Measurements from ENCODE around the gene NCKIPSD. TPM values are rescaled to one million over a fixed set of nuclear protein-coding genes. Genes with fewer than 3 reads are reported as not detected.

Gene NCKIPSD
- polyA plus RNA-seq, 1 of the 3 experiments (the other 2 are of a cell fraction): 20.4 TPM

DNA sequence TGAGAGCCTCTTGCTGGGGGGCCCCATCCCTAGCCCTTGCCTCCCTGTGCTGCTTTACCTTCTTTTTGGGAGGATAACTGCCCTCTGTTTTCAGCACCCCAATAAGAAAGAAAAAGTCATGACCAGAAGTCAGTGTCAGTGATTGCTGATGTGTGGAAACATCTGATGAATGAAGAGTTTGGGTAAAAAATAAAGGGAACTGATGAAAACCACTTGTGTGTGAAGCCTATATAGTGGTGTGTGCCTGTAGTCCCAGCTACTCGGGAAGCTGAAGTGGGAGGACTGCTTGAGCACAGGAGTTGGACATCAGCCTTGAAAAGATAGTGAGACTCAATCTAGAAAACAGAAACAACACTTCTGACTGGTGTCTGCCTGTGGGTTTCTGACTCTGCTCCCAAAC is 13.2 kb downstream of the NCKIPSD start:
- WGBS (ENCODE audit: low lambda C conversion rate): 80% methylated on average over 1 of the region's 1 CpG
- Histone ChIP-seq H3K4me1 (ENCODE audit: control insufficient read depth in 1 of 2, insufficient read depth in 2 of 2, low read depth in 1 of 2, low read length in 1 of 2) (no peaks in the 10 kb centered on the region), H3K79me2 (ENCODE audit: insufficient read depth) (no peaks in the 10 kb centered on the region), H3K27me3 (ENCODE audit: insufficient read depth) (no peaks in the 10 kb centered on the region), H3K9me3 (no peaks in the 10 kb centered on the region), H3K36me3 (replicated peaks in 1 of 2; ENCODE audit: control insufficient read depth in 1 of 2, insufficient read depth in 2 of 2, low read length in 1 of 2) (peaks cover 5 to 8% of the 10 kb centered on the region in 2 experiments), H3K9me2 (no peaks in the 10 kb centered on the region), H3K27ac (ENCODE audit: low read depth in 2 of 2, low read length in 1 of 2) (no peak overlapping the region), H3F3A (replicated peaks; ENCODE audit: insufficient read depth) (peaks cover 14% of the 10 kb centered on the region), H2AFZ (ENCODE audit: low read depth) (no peak overlapping the region), H4K20me1 (ENCODE audit: insufficient read depth) (no peaks in the 10 kb centered on the region), H3K9ac (no peak overlapping the region), H3K4me3 (ENCODE audit: low read depth in 2 of 2, low read length in 1 of 2) (no peak overlapping the region), H3K4me2 (no peak overlapping the region)
- ChIA-PET POLR2A (no interaction called here), CTCF (interaction anchor here (0.8 kb wide), 1 partner anchor 8 kb away, joined by 3 read pairs; no protein-coding TSS in a partner anchor)
- DNase-seq: no peak
- TF ChIP-seq YY1 (IDR thresholded peaks at IDR 0.05; ENCODE audit: low read depth) (no peak), JUND (IDR thresholded peaks at IDR 0.05) (no peak), GABPA (IDR thresholded peaks at IDR 0.05; ENCODE audit: low read depth) (no peak), RAD21 (IDR thresholded peaks at IDR 0.05; ENCODE audit: low read length) (no peak), NFIC (IDR thresholded peaks at IDR 0.05; ENCODE audit: borderline replicate concordance) (no peak), SMC3 (IDR thresholded peaks at IDR 0.05; ENCODE audit: low read depth, low read length) (no peak), EP300 (IDR thresholded peaks at IDR 0.05; ENCODE audit: borderline replicate concordance in 1 of 2, low read depth in 1 of 2, low read length in 1 of 2) (no peak), REST (IDR thresholded peaks at IDR 0.05; ENCODE audit: low read depth, low read length) (no peak), FOXJ3 (CRISPR knock-in tag; IDR thresholded peaks at IDR 0.05) (no peak), EZH2phosphoT487 (IDR thresholded peaks at IDR 0.05; ENCODE audit: borderline replicate concordance, low read depth) (no peak)
- TF ChIP-seq, protein P1, sequence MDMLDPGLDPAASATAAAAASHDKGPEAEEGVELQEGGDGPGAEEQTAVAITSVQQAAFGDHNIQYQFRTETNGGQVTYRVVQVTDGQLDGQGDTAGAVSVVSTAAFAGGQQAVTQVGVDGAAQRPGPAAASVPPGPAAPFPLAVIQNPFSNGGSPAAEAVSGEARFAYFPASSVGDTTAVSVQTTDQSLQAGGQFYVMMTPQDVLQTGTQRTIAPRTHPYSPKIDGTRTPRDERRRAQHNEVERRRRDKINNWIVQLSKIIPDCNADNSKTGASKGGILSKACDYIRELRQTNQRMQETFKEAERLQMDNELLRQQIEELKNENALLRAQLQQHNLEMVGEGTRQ (IDR thresholded peaks at IDR 0.05; ENCODE audit: borderline replicate concordance, low read depth, low read length): no peak
- TF ChIP-seq, protein P2, sequence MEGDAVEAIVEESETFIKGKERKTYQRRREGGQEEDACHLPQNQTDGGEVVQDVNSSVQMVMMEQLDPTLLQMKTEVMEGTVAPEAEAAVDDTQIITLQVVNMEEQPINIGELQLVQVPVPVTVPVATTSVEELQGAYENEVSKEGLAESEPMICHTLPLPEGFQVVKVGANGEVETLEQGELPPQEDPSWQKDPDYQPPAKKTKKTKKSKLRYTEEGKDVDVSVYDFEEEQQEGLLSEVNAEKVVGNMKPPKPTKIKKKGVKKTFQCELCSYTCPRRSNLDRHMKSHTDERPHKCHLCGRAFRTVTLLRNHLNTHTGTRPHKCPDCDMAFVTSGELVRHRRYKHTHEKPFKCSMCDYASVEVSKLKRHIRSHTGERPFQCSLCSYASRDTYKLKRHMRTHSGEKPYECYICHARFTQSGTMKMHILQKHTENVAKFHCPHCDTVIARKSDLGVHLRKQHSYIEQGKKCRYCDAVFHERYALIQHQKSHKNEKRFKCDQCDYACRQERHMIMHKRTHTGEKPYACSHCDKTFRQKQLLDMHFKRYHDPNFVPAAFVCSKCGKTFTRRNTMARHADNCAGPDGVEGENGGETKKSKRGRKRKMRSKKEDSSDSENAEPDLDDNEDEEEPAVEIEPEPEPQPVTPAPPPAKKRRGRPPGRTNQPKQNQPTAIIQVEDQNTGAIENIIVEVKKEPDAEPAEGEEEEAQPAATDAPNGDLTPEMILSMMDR (IDR thresholded peaks at IDR 0.05): no peak
